Epidermal melanocyte (primary cell): Measurements from ENCODE around the gene TLCD5.

ENCODE experiments used
- DNase-seq: peaks from one replicate; pipeline ENCODE4 v3.0.0; 2011; ENCODE audit warnings: low spot score; ENCODE audit not compliant: insufficient read length

TLCD5 gene

GRCh38 chr11:120324932-120325810, at the start of gene TLCD5:
TSS of gene TLCD5 (plus strand) at chr11:120325299. CDS start at chr11:120327442, 2,143 bp downstream.
- no peak for DNase-seq

DNA sequence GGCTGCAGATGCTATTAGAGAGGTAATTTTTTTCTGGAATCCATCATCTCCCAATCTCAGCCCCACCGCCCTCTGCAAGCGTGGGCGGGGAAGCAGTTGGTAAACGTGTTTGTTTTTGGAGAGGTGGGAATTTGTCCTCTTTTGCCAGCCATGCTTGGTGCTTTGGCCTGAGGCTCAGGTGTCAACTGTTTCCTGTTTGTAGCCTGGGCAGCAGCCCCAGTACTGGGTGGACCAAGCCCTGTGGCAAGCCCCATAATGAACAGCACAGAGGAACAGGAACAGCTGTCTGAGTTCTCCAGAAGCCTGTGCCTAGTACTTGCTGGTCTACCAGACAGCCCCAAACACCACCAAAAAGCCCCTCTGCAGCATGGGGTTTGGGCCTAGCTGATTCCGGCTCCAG, 45.6 kb upstream of the TLCD5 start:
- no peak for DNase-seq

DNA sequence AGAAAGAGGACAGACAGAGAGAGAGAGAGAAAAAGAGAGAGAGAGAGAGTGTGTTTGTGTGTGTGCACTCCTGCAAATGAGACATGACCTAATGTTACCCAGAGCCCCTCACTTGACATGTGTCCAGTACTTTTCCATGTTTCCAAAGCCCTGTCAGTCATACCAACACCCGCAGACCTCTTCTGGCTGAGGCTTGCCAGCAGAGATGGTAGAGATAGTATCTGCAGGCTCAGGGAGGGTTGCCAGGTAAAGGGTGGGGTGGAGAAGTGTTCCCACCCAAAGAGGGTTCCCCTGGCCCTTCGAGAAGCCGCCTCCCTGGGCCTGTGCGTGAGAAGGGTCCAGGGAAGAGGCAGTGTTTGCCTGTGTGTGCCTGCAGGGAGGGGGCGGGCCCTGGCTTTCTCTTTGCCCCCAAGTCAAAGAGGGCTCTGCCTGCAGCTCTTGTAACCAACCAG, 44.5 kb upstream of the TLCD5 start:
- DNase-seq, result no peak

GRCh38 chr11:120281143-120281795, 43.8 kb upstream of the TLCD5 start:
- no peak for DNase-seq

DNA sequence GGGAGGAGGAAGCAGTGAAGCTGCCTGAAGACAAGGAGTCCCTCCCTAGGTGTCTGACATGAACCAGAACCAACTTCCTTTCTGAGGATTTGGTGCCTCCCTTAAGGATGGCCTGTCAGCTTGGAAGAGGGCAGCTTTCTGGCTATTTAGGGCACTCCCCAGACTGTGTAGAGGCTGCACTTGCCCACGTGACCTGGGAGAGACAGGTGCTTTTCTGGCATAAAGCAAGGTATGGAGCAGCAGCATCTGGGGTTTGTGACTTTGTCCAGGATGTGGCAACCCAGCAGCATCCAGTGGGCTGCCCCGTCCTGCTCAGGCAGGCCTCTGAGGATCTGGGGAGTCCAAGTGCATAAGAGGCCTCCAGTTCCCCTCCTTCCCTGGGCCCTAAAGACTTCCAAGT, 42.0 kb upstream of the TLCD5 start:
- DNase-seq, result no peak

GRCh38 chr11:120284272-120284671, 40.8 kb upstream of the TLCD5 start:
- no peak for DNase-seq

DNA sequence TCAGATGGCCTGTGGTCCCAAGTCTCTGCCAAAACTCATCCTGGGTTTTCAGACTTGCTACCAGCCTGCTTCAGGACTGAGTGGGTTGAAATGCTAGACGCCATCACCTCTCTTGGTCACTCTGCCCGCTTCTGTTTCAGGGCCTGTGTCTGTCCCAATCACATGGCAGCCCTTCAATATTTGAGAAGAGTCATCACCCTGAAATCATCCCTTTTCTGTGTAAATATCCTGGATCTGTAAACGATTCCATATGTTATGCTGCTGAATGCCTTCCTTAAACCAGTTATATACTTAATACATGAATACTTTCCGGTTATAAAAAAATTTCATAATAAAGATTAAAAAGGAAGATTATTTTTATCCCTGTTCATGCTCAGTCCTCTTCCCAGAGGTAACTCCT, 39.8 kb upstream of the TLCD5 start:
- DNase-seq, result no peak

DNA sequence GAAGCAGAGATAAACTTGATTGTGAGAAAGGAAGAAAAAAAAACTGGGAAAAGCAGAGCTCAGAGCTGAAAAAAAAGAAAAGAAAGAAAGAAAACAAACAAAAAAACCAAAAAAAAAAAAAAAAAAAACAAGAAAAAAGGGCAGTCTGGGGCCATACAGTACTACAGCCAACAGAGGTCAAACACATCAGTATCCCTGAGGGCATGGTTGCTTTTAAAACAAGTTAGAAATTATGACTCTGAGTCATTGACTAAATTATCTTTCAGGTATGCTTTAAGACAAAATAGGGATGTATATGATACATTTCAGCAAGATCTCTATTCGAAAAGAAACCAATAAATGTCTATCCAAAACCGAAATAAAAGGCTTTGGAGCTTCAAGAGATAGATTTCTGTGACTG, 37.1 kb upstream of the TLCD5 start:
- DNase-seq, result no peak

DNA sequence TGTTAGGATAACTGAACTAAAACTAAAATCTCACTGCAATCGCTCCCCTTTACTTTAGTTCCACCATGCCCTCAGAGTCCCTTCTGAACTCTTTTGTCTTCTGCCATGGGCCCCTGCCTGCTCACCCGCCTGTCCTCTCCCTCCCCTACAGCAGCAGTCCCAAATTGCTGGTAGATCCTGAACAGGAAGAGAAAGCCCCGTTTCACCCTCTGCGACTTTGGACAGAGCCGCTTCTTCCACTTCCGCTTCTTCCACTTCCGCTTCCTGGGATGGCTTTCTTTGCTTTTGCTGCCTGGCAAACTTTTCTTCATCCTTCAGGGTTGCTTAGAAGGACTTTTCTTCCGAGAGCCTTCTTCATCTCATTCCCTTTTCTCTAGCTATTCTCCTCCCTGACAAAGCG, 35.7 kb upstream of the TLCD5 start:
- no peak for DNase-seq

GRCh38 chr11:120290956-120291355, 34.1 kb upstream of the TLCD5 start:
- DNase-seq, result no peak

- DNase-seq, result no peak
Measured at GRCh38 chr11:120293038-120293800, 31.9 kb upstream of the TLCD5 start.

- DNase-seq, result no peak
Measured at GRCh38 chr11:120294096-120294495, 31.0 kb upstream of the TLCD5 start.

DNA sequence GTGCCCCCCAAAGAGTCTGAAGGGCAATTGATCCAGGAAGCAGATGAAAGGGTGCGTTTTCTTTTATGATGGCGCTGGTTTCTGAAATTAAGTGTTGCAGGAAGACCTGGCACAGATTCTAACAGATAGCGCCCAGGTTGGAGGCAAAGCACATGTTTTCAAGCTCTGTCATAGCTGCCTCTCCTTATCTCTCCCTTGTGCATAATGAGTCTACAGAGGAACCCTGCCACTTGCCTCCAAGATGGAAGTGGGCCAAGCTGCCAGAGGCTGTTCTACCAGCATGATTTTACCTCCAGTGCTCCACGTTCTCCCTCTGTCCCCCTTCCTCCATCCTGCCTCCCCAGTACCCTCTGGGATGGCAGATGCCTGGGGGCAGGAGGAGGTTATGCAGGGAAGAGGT, 30.0 kb upstream of the TLCD5 start:
- DNase-seq, result no peak

DNA sequence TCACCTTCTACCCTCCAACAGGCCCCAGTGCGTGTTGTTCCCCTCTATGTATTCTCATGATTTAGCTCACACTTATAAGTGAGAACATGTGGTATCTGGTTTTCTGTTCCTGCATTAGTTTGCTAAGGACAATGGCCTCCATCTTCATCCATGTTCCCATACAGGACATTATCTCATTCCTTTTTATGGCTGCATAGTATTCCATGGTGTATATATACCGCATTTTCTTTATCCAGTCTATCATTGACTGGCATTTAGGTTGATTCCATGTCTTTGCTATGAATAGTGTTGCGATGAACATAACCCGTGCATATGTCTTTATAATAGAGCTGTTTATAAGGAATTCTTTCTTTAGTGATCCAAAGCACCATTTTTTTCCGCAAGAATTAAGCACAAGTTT, 28.5 kb upstream of the TLCD5 start:
- DNase-seq, result no peak

GRCh38 chr11:120298461-120298860, 26.6 kb upstream of the TLCD5 start:
- no peak for DNase-seq

- DNase-seq, result no peak
Measured at GRCh38 chr11:120302001-120302805, 22.9 kb upstream of the TLCD5 start.

GRCh38 chr11:120303004-120303637, 22.0 kb upstream of the TLCD5 start:
- no peak for DNase-seq

DNA sequence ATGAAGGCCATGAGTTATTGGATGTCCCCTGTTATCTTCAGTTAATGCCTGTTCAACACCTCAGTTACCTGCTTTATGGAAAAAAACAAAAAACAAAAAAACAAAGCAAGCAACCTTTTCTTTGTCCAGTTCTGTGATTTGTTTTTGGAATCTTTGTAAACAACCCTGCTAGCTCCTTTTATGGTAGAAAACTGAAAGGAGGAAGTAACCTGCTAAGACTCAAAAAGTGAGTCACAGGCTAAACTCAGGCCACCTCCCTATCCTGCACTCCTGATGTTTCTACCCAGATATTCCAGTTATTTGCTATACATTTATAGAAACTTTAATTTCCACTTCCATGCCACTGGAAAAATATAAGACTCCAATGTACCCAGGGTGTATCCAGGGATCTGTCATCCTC, 20.6 kb upstream of the TLCD5 start:
- DNase-seq, result no peak

GRCh38 chr11:120305286-120305685, 19.8 kb upstream of the TLCD5 start:
- DNase-seq, result no peak

- no peak for DNase-seq
Measured at GRCh38 chr11:120306519-120307242, 18.4 kb upstream of the TLCD5 start.
